Keratinocyte (primary cell): Measurements from ENCODE around the gene MAD1L1. TPM values are rescaled to one million over a fixed set of nuclear protein-coding genes. Genes with fewer than 3 reads are reported as not detected.

Experiments used
- DNase-seq: peaks from one replicate; pipeline ENCODE4 v3.0.0-alpha.2; 2011; ENCODE audit warnings: low read depth, missing footprints, low spot score
- FAIRE-seq: peaks from 2 replicates; lab custom pipeline; 2011; peaks lifted over from hg19 to GRCh38; lab: Jason Lieb, UNC
- H2AFZ ChIP-seq: 2 replicates; pipeline ENCODE4 v1.6.0; 2012; ENCODE audit warnings: low read length, control low read depth, inconsistent platforms; ENCODE audit not compliant: control insufficient read depth
- H3K27ac ChIP-seq: 2 replicates; pipeline ENCODE4 v1.5.1; 2011; ENCODE audit warnings: low read length; ENCODE audit not compliant: control insufficient read depth, insufficient read depth
- H3K27me3 ChIP-seq: 3 replicates; pipeline ENCODE4 v1.6.0; 2011; ENCODE audit warnings: low read length; ENCODE audit not compliant: control insufficient read depth, insufficient read depth; ENCODE audit errors: extremely low read depth
- H3K36me3 ChIP-seq, 2 experiments: 2 replicates in 1 of 2; 3 replicates in 1 of 2; pipeline ENCODE4 v1.5.1; 2011; ENCODE audit warnings: low read length in 2 of 2, mild to moderate bottlenecking in 1 of 2; ENCODE audit not compliant: control insufficient read depth in 2 of 2, insufficient read depth in 2 of 2; ENCODE audit errors: extremely low read depth in 1 of 2
- H3K4me1 ChIP-seq: 3 replicates; pipeline ENCODE4 v1.5.1; 2011; ENCODE audit warnings: low read length; ENCODE audit not compliant: control insufficient read depth, insufficient read depth; ENCODE audit errors: extremely low read depth
- H3K4me2 ChIP-seq: 3 replicates; pipeline ENCODE4 v1.6.0; 2011; ENCODE audit warnings: low read depth, low read length; ENCODE audit not compliant: control insufficient read depth, insufficient read depth; ENCODE audit errors: extremely low read depth
- H3K4me3 ChIP-seq, 3 experiments: fragments of 200-600 bp in 1 of 3; sonication (generic) in 1 of 3; 2 replicates in 2 of 3; 3 replicates in 1 of 3; pipeline ENCODE4 v1.5.1; 2011 to 2016; ENCODE audit warnings: low read length in 3 of 3, mild to moderate bottlenecking in 3 of 3, control low read depth in 2 of 3, inconsistent platforms in 1 of 3, low read depth in 1 of 3, mixed read lengths in 1 of 3, mixed run types in 1 of 3, moderate library complexity in 1 of 3; ENCODE audit not compliant: control insufficient read depth in 2 of 3, insufficient read depth in 2 of 3; ENCODE audit errors: extremely low read depth in 1 of 3
- H3K79me2 ChIP-seq: 2 replicates; pipeline ENCODE4 v1.6.0; 2012; ENCODE audit warnings: low read length; ENCODE audit not compliant: control insufficient read depth, insufficient read depth
- H3K9ac ChIP-seq: 3 replicates; pipeline ENCODE4 v1.6.0; 2011; ENCODE audit warnings: low read length; ENCODE audit not compliant: control insufficient read depth, insufficient read depth; ENCODE audit errors: extremely low read depth
- H3K9me1 ChIP-seq: 3 replicates; pipeline ENCODE4 v1.6.0; 2011; ENCODE audit warnings: low read length; ENCODE audit not compliant: control insufficient read depth, insufficient read depth; ENCODE audit errors: extremely low read depth
- H3K9me3 ChIP-seq: 2 replicates; pipeline ENCODE4 v1.5.1; 2012; ENCODE audit warnings: low read depth, low read length; ENCODE audit not compliant: control insufficient read depth
- H4K20me1 ChIP-seq: 3 replicates; pipeline ENCODE4 v1.6.0; 2011; ENCODE audit warnings: low read length; ENCODE audit not compliant: control insufficient read depth, insufficient read depth; ENCODE audit errors: extremely low read depth
- CTCF ChIP-seq, 3 experiments: IDR thresholded peaks in 1 of 3; conservative IDR thresholded peaks in 1 of 3; optimal IDR thresholded peaks in 1 of 3; 2 replicates in 2 of 3; 3 replicates in 1 of 3; pipeline versions ENCODE3 to v1.5.1; 2011; ENCODE audit warnings: low read length in 3 of 3, mild to moderate bottlenecking in 3 of 3, moderate library complexity in 2 of 3, control low read depth in 1 of 3, inconsistent platforms in 1 of 3; ENCODE audit not compliant: insufficient read depth in 2 of 3; ENCODE audit errors: extremely low read depth in 1 of 3
- EZH2 ChIP-seq: IDR thresholded peaks from one replicate; pipeline ENCODE4 v1.6.1; 2012; ENCODE audit warnings: inconsistent platforms, mild to moderate bottlenecking, low read length, moderate library complexity
- dilution Hi-C: fragments of 300-500 bp; cut with MboI; formaldehyde crosslinking; loops from one replicate; pipeline ENCODE4 v1.7.0; 2020; ENCODE audit warnings: low sequenced_read_pairs; ENCODE audit not compliant: extremely low pct_ligation_motif_present
- polyA plus RNA-seq, 5 experiments: library from polyadenylated mRNA; depleted of rRNA in 3 of 5; stranded (reverse) in 3 of 5; stranded (forward) in 1 of 5; unstranded in 1 of 5; fragments of >200 nt; gene quantifications; 1 replicate in 1 of 5; 2 replicates in 3 of 5; 3 replicates in 1 of 5; pipeline versions ENCODE4 v1.2.1 to v1.2.3, GENCODE V29; 2011 to 2012; ENCODE audit warnings: missing spikeins in 2 of 5, low read depth in 1 of 5, low replicate concordance in 1 of 5

The MAD1L1 gene
- polyA plus RNA-seq, 1 donor (not counting 4 experiments of a cell fraction or from before 2014, with no cell fraction given), result 18.0 TPM

GRCh38 chr7:2220506-2220905 lies 12.2 kb downstream of the MAD1L1 start:
- Histone ChIP-seq H4K20me1 (peaks cover 2% of the 10 kb centered on the region), H3K4me1 (peaks cover 18% of the 10 kb centered on the region), H3K9me3 (no peaks in the 10 kb centered on the region), H3K27me3 (no peaks in the 10 kb centered on the region), H3K4me2 (no peak overlapping the region), H3K36me3 (peaks cover 27 to 32% of the 10 kb centered on the region in 2 experiments), H2AFZ (no peak overlapping the region), H3K9ac (no peak overlapping the region), H3K79me2 (peaks cover 32% of the 10 kb centered on the region), H3K9me1 (no peaks in the 10 kb centered on the region), H3K4me3 (no peak overlapping the region), H3K27ac (no peak overlapping the region)
- no peak for TF ChIP-seq EZH2
- no peak for TF ChIP-seq CTCF (optimal IDR thresholded peaks at IDR 0.05 in 1 of 3, IDR thresholded peaks at IDR 0.05 in 1 of 3, conservative IDR thresholded peaks at IDR 0.05 in 1 of 3; ENCODE audit: extremely low read depth in 1 of 3, insufficient read depth in 2 of 3, low read length in 3 of 3)
- dilution Hi-C loops, result no loop called here
- no peak for FAIRE-seq
- no peak for DNase-seq

- Histone ChIP-seq H3K9me1 (no peaks in the 10 kb centered on the region), H3K4me2 (no peak overlapping the region), H3K27ac (no peak overlapping the region), H3K9me3 (no peaks in the 10 kb centered on the region), H2AFZ (no peak overlapping the region), H3K79me2 (peaks cover 32% of the 10 kb centered on the region), H4K20me1 (peaks cover 2% of the 10 kb centered on the region), H3K36me3 (peaks cover 30 to 34% of the 10 kb centered on the region in 2 experiments), H3K27me3 (no peaks in the 10 kb centered on the region), H3K9ac (no peak overlapping the region), H3K4me3 (no peak overlapping the region), H3K4me1 (peaks cover 13% of the 10 kb centered on the region)
- TF ChIP-seq CTCF (optimal IDR thresholded peaks at IDR 0.05 in 1 of 3, IDR thresholded peaks at IDR 0.05 in 1 of 3, conservative IDR thresholded peaks at IDR 0.05 in 1 of 3; ENCODE audit: extremely low read depth in 1 of 3, insufficient read depth in 2 of 3, low read length in 3 of 3) (no peak), EZH2 (no peak)
- dilution Hi-C loops, result no loop called here
- no peak for FAIRE-seq
- DNase-seq, result no peak
These were observed 12.7 kb downstream of the MAD1L1 start for GRCh38 chr7:2220030-2220429.
